Measurements from ENCODE around the gene KLHL20. TPM values are rescaled to one million over a fixed set of nuclear protein-coding genes. Genes with fewer than 3 reads are reported as not detected.
"Not testable (repeated sequence)": the region's sequence is repeated elsewhere in the genome, so short reads cannot be mapped to it uniquely, and the experiment has no call there.

The KLHL20 gene
- total and polyA plus RNA-seq, 12 donors: 4.6 to 42.5 (median 23.8) TPM

DNA sequence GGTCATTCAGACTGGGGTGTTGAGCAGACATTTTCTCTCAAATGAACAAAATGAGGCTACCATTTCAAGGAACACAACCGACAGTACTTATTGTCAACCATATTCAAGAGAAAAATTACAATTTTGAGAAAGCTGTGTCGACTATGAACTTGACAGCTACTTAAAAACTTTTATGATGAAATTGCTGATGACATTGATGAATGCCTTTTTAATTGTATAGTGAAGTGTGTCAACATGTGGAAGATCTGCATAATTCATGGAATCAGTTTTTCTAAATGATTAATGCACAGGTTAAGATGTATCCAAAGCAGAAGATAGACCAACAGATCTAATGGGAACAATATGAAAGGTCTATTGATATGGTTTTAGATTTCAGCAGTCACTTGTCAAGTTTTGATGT lies 75.1 kb downstream of the KLHL20 start:
- no peak for DNase-seq
- H3K4me3 ChIP-seq: no peak overlapping the region
- no peak for TF ChIP-seq POLR2A (IDR thresholded peaks at IDR 0.05)
- TF ChIP-seq, protein P1, sequence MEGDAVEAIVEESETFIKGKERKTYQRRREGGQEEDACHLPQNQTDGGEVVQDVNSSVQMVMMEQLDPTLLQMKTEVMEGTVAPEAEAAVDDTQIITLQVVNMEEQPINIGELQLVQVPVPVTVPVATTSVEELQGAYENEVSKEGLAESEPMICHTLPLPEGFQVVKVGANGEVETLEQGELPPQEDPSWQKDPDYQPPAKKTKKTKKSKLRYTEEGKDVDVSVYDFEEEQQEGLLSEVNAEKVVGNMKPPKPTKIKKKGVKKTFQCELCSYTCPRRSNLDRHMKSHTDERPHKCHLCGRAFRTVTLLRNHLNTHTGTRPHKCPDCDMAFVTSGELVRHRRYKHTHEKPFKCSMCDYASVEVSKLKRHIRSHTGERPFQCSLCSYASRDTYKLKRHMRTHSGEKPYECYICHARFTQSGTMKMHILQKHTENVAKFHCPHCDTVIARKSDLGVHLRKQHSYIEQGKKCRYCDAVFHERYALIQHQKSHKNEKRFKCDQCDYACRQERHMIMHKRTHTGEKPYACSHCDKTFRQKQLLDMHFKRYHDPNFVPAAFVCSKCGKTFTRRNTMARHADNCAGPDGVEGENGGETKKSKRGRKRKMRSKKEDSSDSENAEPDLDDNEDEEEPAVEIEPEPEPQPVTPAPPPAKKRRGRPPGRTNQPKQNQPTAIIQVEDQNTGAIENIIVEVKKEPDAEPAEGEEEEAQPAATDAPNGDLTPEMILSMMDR (IDR thresholded peaks at IDR 0.05): no peak
- 95 to 98% (median 98%) methylated on average over 2 of the region's 2 CpGs for WGBS, 4 donors
- H3K27ac ChIP-seq: no peak overlapping the region
- intact Hi-C loops (cut with DNase I): no loop called here
- peaks cover 0 to 16% of the 10 kb centered on the region in 2 donors for H3K36me3 ChIP-seq (replicated peaks in 1 of 2)
- H3K27me3 ChIP-seq: no peaks in the 10 kb centered on the region
- no peaks in the 10 kb centered on the region for H3K9me3 ChIP-seq (replicated peaks in 1 of 3)
- no peaks in the 10 kb centered on the region for H3K4me1 ChIP-seq (replicated peaks in 1 of 2)

GRCh38 chr1:173798078-173798477 lies 83.3 kb downstream of the KLHL20 start:
- intact Hi-C loops (cut with DNase I): no loop called here
- DNase-seq: no peak
- H3K36me3 ChIP-seq (replicated peaks in 1 of 2): no peaks in the 10 kb centered on the region
- H3K4me1 ChIP-seq (replicated peaks in 1 of 2): no peaks in the 10 kb centered on the region
- no peak overlapping the region for H3K4me3 ChIP-seq
- TF ChIP-seq, protein P1 (IDR thresholded peaks at IDR 0.05): no peak
- TF ChIP-seq POLR2A (IDR thresholded peaks at IDR 0.05): no peak
- no peak overlapping the region for H3K27ac ChIP-seq
- H3K9me3 ChIP-seq (replicated peaks in 1 of 3): no peaks in the 10 kb centered on the region
- no peaks in the 10 kb centered on the region for H3K27me3 ChIP-seq

DNA sequence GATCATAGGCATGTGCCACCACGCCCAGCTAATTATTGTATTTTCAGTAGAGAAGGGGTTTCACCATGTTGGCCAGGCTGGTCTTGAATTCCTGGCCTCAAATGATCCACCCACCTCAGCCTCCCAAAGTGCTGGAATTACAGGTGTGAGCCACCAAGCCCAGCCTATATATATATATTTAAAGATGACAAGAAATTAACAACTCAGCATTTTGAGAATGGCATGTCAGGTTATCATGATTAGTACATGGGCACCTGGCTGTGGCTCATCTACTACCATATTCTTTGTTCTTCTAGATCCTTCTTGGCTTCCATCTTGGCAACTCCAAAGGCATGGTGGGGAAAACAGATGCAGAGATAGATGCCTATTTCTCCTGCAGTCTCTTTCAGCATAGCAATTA lies 85.2 kb downstream of the KLHL20 start:
- H3K27me3 ChIP-seq; H3K36me3 ChIP-seq (replicated peaks in 1 of 2); intact Hi-C loops (cut with DNase I); H3K9me3 ChIP-seq (replicated peaks in 1 of 3); H3K4me1 ChIP-seq (replicated peaks in 1 of 2); H3K27ac ChIP-seq; H3K4me3 ChIP-seq; DNase-seq: not testable (repeated sequence)
- 98 to 100% (median 100%) methylated on average over 1 of the region's 1 CpG for WGBS, 4 donors

- no peak for DNase-seq
- Histone ChIP-seq H3K27me3 (no peaks in the 10 kb centered on the region), H3K9me3 (replicated peaks in 1 of 3) (no peaks in the 10 kb centered on the region), H3K4me1 (replicated peaks in 1 of 2) (no peaks in the 10 kb centered on the region), H3K27ac (no peak overlapping the region), H3K4me3 (no peak overlapping the region), H3K36me3 (replicated peaks in 1 of 2) (peaks cover 0 to 5% of the 10 kb centered on the region in 2 donors)
- TF ChIP-seq, protein P1 (IDR thresholded peaks at IDR 0.05): no peak
- TF ChIP-seq POLR2A (IDR thresholded peaks at IDR 0.05): no peak
- intact Hi-C loops (cut with DNase I): no loop called here
- 92 to 97% (median 96%) methylated on average over 2 of the region's 2 CpGs for WGBS, 4 donors
Observed at GRCh38 chr1:173802961-173803360, 88.2 kb downstream of the KLHL20 start.

GRCh38 chr1:173813654-173814053 lies 98.9 kb downstream of the KLHL20 start:
- DNase-seq; H3K36me3 ChIP-seq (replicated peaks in 1 of 2); H3K4me1 ChIP-seq (replicated peaks in 1 of 2); H3K9me3 ChIP-seq (replicated peaks in 1 of 3); H3K4me3 ChIP-seq; intact Hi-C loops (cut with DNase I); H3K27ac ChIP-seq; H3K27me3 ChIP-seq: not testable (repeated sequence)
- WGBS, 4 donors: 93 to 98% (median 96%) methylated on average over 5 of the region's 5 CpGs
